Measurements from ENCODE around the gene HOTAIR.

The HOTAIR gene

GRCh38 chr12:53998110-53998899 lies 23.6 kb upstream of the HOTAIR start:
- Histone ChIP-seq H3K79me2 (ENCODE audit: low read length) (no peaks in the 10 kb centered on the region), H3K27me3 (replicated peaks; ENCODE audit: insufficient read depth, low read length) (peaks cover 95% of the 10 kb centered on the region), H3K4me3 (ENCODE audit: low read length) (no peak overlapping the region), H3F3A (ENCODE audit: insufficient read depth, low read length) (no peaks in the 10 kb centered on the region), H3K4me2 (ENCODE audit: low read depth, low read length) (no peak overlapping the region), H3K4me1 (ENCODE audit: low read length) (0 out of 2 replicates have a peak, but pooled peaks cover 3% of the 10 kb centered on the region), H3K9me3 (replicated peaks; ENCODE audit: insufficient read depth, low read length) (no peaks in the 10 kb centered on the region), H3K9me2 (replicated peaks; ENCODE audit: insufficient read depth, low read length) (no peaks in the 10 kb centered on the region), H3K36me3 (replicated peaks; ENCODE audit: insufficient read depth, low read length) (no peaks in the 10 kb centered on the region), H3K27ac (ENCODE audit: low read length) (no peak overlapping the region), H4K20me1 (ENCODE audit: insufficient read depth, low read length) (no peaks in the 10 kb centered on the region), H2AFZ (ENCODE audit: low read length) (no peak overlapping the region), H3K9ac (ENCODE audit: low read length) (no peak overlapping the region)
- TF ChIP-seq EZH2 (optimal IDR thresholded peaks at IDR 0.05; ENCODE audit: low read depth, low read length) (peak; percentile 43), CTCF (IDR thresholded peaks at IDR 0.05; ENCODE audit: low read length) (no peak)
- no peak for DNase-seq

GRCh38 chr12:53997204-53998109 lies 22.7 kb upstream of the HOTAIR start:
- TF ChIP-seq EZH2phosphoT487 (IDR thresholded peaks at IDR 0.05; ENCODE audit: low read length) (no peak), EZH2 (optimal IDR thresholded peaks at IDR 0.05; ENCODE audit: low read depth, low read length) (peak; percentile 50)
- Histone ChIP-seq H3K27ac (ENCODE audit: low read length) (no peak overlapping the region), H3F3A (ENCODE audit: insufficient read depth, low read length) (0 out of 2 replicates have a peak, but pooled peaks cover 3% of the 10 kb centered on the region), H3K79me2 (ENCODE audit: low read length) (no peaks in the 10 kb centered on the region), H3K4me3 (ENCODE audit: low read length) (no peak overlapping the region), H3K9me2 (replicated peaks; ENCODE audit: insufficient read depth, low read length) (no peaks in the 10 kb centered on the region), H3K4me1 (ENCODE audit: low read length) (0 out of 2 replicates have a peak, but pooled peaks cover 3% of the 10 kb centered on the region), H3K4me2 (ENCODE audit: low read depth, low read length) (no peak overlapping the region), H4K20me1 (ENCODE audit: insufficient read depth, low read length) (no peaks in the 10 kb centered on the region), H3K9ac (ENCODE audit: low read length) (no peak overlapping the region), H3K27me3 (replicated peaks; ENCODE audit: insufficient read depth, low read length) (peaks cover 96% of the 10 kb centered on the region), H3K9me3 (replicated peaks; ENCODE audit: insufficient read depth, low read length) (no peaks in the 10 kb centered on the region), H2AFZ (ENCODE audit: low read length) (no peak overlapping the region), H3K36me3 (replicated peaks; ENCODE audit: insufficient read depth, low read length) (no peaks in the 10 kb centered on the region)
- DNase-seq = no peak

- H3K9me2 ChIP-seq (replicated peaks; ENCODE audit: insufficient read depth, low read length) = no peaks in the 10 kb centered on the region
- TF ChIP-seq CTCF (IDR thresholded peaks at IDR 0.05; ENCODE audit: low read length) (no peak), EZH2phosphoT487 (IDR thresholded peaks at IDR 0.05; ENCODE audit: low read length) (no peak), EZH2 (optimal IDR thresholded peaks at IDR 0.05; ENCODE audit: low read depth, low read length) (no peak)
- 0 out of 2 replicates have a peak, but pooled peaks cover 3% of the 10 kb centered on the region for H3F3A ChIP-seq (ENCODE audit: insufficient read depth, low read length)
- no peaks in the 10 kb centered on the region for H4K20me1 ChIP-seq (ENCODE audit: insufficient read depth, low read length)
- H3K36me3 ChIP-seq (replicated peaks; ENCODE audit: insufficient read depth, low read length) = no peaks in the 10 kb centered on the region
- H3K79me2 ChIP-seq (ENCODE audit: low read length) = no peaks in the 10 kb centered on the region
- peak overlapping the region; percentile 45; the same call in 1 of the 2 replicates for H3K9ac ChIP-seq (ENCODE audit: low read length)
- H3K4me3 ChIP-seq (ENCODE audit: low read length) = peak overlapping the region; percentile 84
- H3K27ac ChIP-seq (ENCODE audit: low read length) = no peak overlapping the region
- DNase-seq = no peak
- H2AFZ ChIP-seq (ENCODE audit: low read length) = peak overlapping the region; percentile 96
- H3K27me3 ChIP-seq (replicated peaks; ENCODE audit: insufficient read depth, low read length) = peaks cover 96% of the 10 kb centered on the region
- H3K4me2 ChIP-seq (ENCODE audit: low read depth, low read length) = peak overlapping the region; percentile 99
- H3K9me3 ChIP-seq (replicated peaks; ENCODE audit: insufficient read depth, low read length) = no peaks in the 10 kb centered on the region
- peaks cover 7% of the 10 kb centered on the region; the same call in 1 of the 2 replicates for H3K4me1 ChIP-seq (ENCODE audit: low read length)
These were observed 21.8 kb upstream of the HOTAIR start for GRCh38 chr12:53996240-53997203.

Measured in MM.1S (cell line).